SK-N-MC (cell line): ENCODE data around the gene LRMDA.
A peak's percentile ranks its signal among the peaks of the same experiment; 100 is the strongest.

ENCODE experiments used
- DNase-seq: peaks from one replicate; pipeline ENCODE4 v3.0.0-alpha.2; 2011; ENCODE audit warnings: low read depth, low spot score
- H3K27ac ChIP-seq: fragments of 200-600 bp; sonication (generic); 2 replicates; pipeline ENCODE4 v1.5.1; 2016; ENCODE audit warnings: mixed run types
- H3K36me3 ChIP-seq: fragments of 200-600 bp; sonication (generic); 2 replicates; pipeline ENCODE4 v1.6.1; 2017; ENCODE audit warnings: antibody characterized with exemption, low read length, mixed read lengths; ENCODE audit not compliant: insufficient read depth
- H3K4me3 ChIP-seq: fragments of 200-600 bp; sonication (generic); 2 replicates; pipeline ENCODE4 v1.5.1; 2016
- H3K9ac ChIP-seq: fragments of 200-600 bp; sonication (generic); 2 replicates; pipeline ENCODE4 v1.8.0; 2017; ENCODE audit warnings: mixed run types, mixed read lengths; ENCODE audit not compliant: insufficient read length
- H3K9me3 ChIP-seq: fragments of 200-600 bp; sonication (generic); 2 replicates; pipeline ENCODE4 v1.6.1; 2017; ENCODE audit warnings: low read depth, mild to moderate bottlenecking, antibody characterized with exemption, low read length, moderate library complexity, mixed read lengths
- EZH2 ChIP-seq: fragments of 200-600 bp; sonication (generic); IDR thresholded peaks from one replicate; pipeline ENCODE4 v1.6.1; 2017; ENCODE audit warnings: antibody characterized with exemption
- FOXP2 ChIP-seq: optimal IDR thresholded peaks from 2 replicates; pipeline ENCODE3; 2011; ENCODE audit warnings: mild to moderate bottlenecking, moderate library complexity; ENCODE audit not compliant: insufficient read depth; ENCODE audit errors: extremely low read length, control extremely low read depth
- POLR2AphosphoS5 ChIP-seq: IDR thresholded peaks from 2 replicates; pipeline ENCODE4 v1.6.1; 2012; ENCODE audit warnings: mild to moderate bottlenecking, low read depth, low read length, borderline replicate concordance

The LRMDA gene

GRCh38 chr10:76195654-76196390, 764.4 kb downstream of the LRMDA start:
- no peak for DNase-seq
- no peaks in the 10 kb centered on the region for H3K36me3 ChIP-seq

DNA sequence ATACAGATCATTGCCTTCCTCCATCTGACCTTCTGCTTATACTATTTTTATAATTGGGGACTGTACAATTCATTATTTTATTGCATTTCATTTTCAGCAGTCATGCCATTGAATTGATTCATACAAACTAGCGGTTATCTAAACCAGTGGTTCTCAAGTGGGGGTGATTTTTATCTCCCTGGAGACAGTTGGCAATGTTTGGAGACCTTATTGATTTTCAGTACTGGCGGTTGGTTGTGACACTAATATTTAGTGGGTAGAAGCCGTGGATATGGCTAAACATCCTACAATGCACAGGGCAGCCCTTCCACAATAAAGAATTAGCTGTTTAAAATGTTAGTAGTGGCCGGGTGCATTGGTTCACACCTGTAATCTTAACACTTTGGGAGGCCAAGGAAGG, 765.9 kb downstream of the LRMDA start:
- H3K4me3 ChIP-seq = no peak overlapping the region
- TF ChIP-seq EZH2 (no peak), FOXP2 (no peak), POLR2AphosphoS5 (no peak)

More at GRCh38 chr10:76195654-76196390, 764.4 kb downstream of the LRMDA start:
- Histone ChIP-seq H3K4me3 (no peak overlapping the region), H3K9me3 (no peaks in the 10 kb centered on the region), H3K27ac (0 out of 2 replicates have a peak overlapping the region, but pooled peaks have one; percentile 25), H3K9ac (no peak overlapping the region)
- no peak for TF ChIP-seq POLR2AphosphoS5
- no peak for TF ChIP-seq EZH2
- no peak for TF ChIP-seq FOXP2

GRCh38 chr10:76198287-76199035, 767.0 kb downstream of the LRMDA start:
- no peaks in the 10 kb centered on the region for H3K9me3 ChIP-seq
- no peaks in the 10 kb centered on the region for H3K36me3 ChIP-seq
- H3K27ac ChIP-seq = no peak overlapping the region
- no peak overlapping the region for H3K9ac ChIP-seq
- no peak overlapping the region for H3K4me3 ChIP-seq
- no peak for TF ChIP-seq POLR2AphosphoS5
- no peak for TF ChIP-seq FOXP2
- no peak for TF ChIP-seq EZH2
- no peak for DNase-seq

More for the DNA sequence above, 765.9 kb downstream of the LRMDA start:
- no peaks in the 10 kb centered on the region for H3K9me3 ChIP-seq
- no peaks in the 10 kb centered on the region for H3K36me3 ChIP-seq
- H3K27ac ChIP-seq = no peak overlapping the region
- no peak overlapping the region for H3K9ac ChIP-seq
- DNase-seq = no peak

DNA sequence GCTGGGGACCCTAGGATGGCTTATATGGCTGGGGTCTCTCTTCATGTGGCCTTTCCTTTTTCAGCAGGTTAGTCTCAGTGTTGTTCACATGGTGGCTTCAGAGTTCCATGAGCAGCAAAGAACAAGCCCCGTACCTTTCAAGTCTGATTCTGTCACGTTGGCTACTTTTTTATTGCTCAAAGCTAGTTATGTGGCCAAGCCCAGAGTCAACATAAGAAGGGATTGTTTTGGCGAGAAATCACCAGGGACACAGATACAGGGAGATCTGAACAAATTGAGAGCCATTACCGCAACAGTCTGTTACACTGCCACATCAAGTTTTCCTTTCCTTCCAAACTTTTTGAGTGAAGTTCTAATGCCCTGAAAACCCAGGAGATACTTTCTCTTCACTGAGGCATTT, 770.5 kb downstream of the LRMDA start:
- Histone ChIP-seq H3K9me3 (no peaks in the 10 kb centered on the region), H3K27ac (peak overlapping the region; percentile 95), H3K9ac (no peak overlapping the region), H3K4me3 (peak overlapping the region; percentile 61), H3K36me3 (no peaks in the 10 kb centered on the region)
- TF ChIP-seq EZH2 = no peak
- TF ChIP-seq POLR2AphosphoS5 = no peak
- TF ChIP-seq FOXP2 = no peak
- DNase-seq = no peak

DNA sequence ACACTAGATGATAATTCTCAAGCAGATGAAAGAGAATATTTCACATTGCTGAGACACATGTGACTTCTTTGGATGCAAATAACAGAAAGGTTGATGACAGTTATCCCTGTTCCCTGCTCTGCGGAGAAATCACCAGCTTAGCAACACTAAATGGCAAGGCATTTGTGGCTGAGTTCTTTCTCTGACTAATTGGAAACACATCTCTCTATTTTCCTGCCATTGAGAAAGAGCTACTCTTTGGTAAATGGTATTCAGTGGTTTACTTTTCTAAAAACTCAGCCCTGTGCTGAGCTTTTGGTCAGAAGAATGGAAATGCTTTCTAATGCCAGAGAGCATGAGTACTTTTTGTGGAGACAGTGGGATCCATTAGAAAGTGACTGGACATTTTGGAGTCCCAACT, 771.4 kb downstream of the LRMDA start:
- Histone ChIP-seq H3K9ac (peak overlapping the region; percentile 51), H3K4me3 (peak overlapping the region; percentile 61), H3K27ac (peak overlapping the region; percentile 95), H3K9me3 (no peaks in the 10 kb centered on the region), H3K36me3 (no peaks in the 10 kb centered on the region)
- no peak for DNase-seq
- no peak for TF ChIP-seq EZH2
- no peak for TF ChIP-seq FOXP2
- no peak for TF ChIP-seq POLR2AphosphoS5

DNA sequence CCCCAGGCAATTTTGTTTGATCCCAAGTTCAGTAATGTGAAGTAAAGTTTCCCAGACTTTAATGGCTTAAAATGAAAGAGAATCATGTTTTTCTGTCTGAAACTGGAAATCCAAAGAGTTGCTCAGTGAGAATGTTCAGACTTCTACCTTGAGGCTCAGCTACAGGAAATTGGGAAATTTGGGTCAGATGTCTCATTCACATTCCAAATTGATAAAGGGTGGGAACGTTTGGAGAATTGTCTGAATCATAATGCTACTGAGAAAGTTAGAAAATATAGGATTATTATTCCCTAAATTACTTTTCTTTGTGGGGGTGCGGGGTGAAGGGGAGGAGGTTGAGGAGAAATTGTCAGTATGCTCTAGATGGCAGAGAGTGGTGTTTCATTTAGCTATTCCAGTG, 773.9 kb downstream of the LRMDA start:
- Histone ChIP-seq H3K4me3 (no peak overlapping the region), H3K9ac (no peak overlapping the region), H3K27ac (no peak overlapping the region), H3K9me3 (no peaks in the 10 kb centered on the region), H3K36me3 (no peaks in the 10 kb centered on the region)
- TF ChIP-seq FOXP2 = no peak
- TF ChIP-seq EZH2 = no peak
- DNase-seq = no peak

DNA sequence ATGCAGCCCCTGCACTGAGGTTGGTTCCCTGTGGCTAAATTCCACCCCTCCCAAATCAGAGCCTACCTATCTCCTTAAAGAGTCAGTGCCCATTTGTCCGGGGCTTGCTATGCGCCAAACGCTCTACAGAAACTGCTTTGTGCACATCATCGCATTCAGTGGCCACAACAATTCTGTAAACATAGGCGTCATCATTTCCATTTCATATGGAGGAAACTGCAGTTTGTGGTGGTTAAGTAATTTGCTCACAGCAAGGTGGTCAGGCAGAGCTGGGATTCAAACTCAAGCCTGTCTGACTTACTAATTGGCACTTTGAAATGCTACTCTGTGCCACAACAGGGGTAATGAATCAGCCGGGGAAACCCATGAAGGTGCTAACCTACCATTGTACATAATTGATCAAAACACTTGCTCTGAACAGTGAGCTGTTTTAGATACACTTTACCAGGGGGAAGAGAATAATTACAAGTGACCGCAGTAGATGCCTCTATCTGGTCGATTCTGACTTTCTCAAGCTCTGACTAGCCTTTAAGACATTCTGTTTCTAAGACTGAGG, 775.5 kb downstream of the LRMDA start:
- H3K9me3 ChIP-seq = no peaks in the 10 kb centered on the region
- DNase-seq = no peak
- TF ChIP-seq FOXP2 (no peak), EZH2 (no peak), POLR2AphosphoS5 (no peak)

GRCh38 chr10:76209135-76209534, 777.7 kb downstream of the LRMDA start:
- Histone ChIP-seq H3K4me3 (no peak overlapping the region), H3K27ac (no peak overlapping the region), H3K9me3 (no peaks in the 10 kb centered on the region)

More for the DNA sequence above, 775.5 kb downstream of the LRMDA start:
- Histone ChIP-seq H3K27ac (no peak overlapping the region), H3K9ac (no peak overlapping the region), H3K4me3 (no peak overlapping the region), H3K36me3 (no peaks in the 10 kb centered on the region)

More at GRCh38 chr10:76209135-76209534, 777.7 kb downstream of the LRMDA start:
- Histone ChIP-seq H3K9ac (no peak overlapping the region), H3K36me3 (no peaks in the 10 kb centered on the region)
- no peak for TF ChIP-seq POLR2AphosphoS5
- TF ChIP-seq FOXP2 = no peak
- TF ChIP-seq EZH2 = no peak
- DNase-seq = no peak
